K562 (cell line): ENCODE data around the gene CTNNA3. TPM values are rescaled to one million over a fixed set of nuclear protein-coding genes. Genes with fewer than 3 reads are reported as not detected.

Experiments used
- ATAC-seq: fragments of 200-7000 bp; cut with Tn5 transposase; 3 replicates; pipeline ENCODE4 v1.9.1; 2020; ENCODE audit warnings: moderate library complexity
- BruUV-seq: library from RNA; stranded (reverse); fragments of 400-500 nt; replicated peaks from 2 replicates; lab custom pipeline; 2021; lab: Mats Ljungman, UMichigan
- CTCF ChIA-PET: fragments of 300-600 bp; formaldehyde crosslinking; extraction: SDS; loops from one replicate; lab custom pipeline; 2021; ENCODE audit warnings: low intra/inter-chr PET ratio; lab: Yijun Ruan, JAX
- POLR2A ChIA-PET: fragments of 300-600, 350-650 bp; sonication (Branson Sonifier 250); formaldehyde crosslinking; extraction: SDS; loops from one replicate; lab custom pipeline; 2021; ENCODE audit warnings: antibody characterized with exemption, inconsistent platforms; lab: Yijun Ruan, JAX
- DNase-seq, 4 experiments: peaks; one replicate each; pipeline versions ENCODE4 v3.0.0 to v3.0.0-alpha.2; 2011 to 2018; ENCODE audit warnings: low spot score in 3 of 4, mixed read lengths in 3 of 4; ENCODE audit errors: extremely low read depth in 1 of 4
- FAIRE-seq: peaks from 2 replicates; lab custom pipeline; 2011; peaks lifted over from hg19 to GRCh38; lab: Jason Lieb, UNC
- H2AFZ ChIP-seq: 2 replicates; pipeline ENCODE4 v1.6.0; 2011; ENCODE audit warnings: low read depth, low read length, control low read depth, inconsistent platforms
- H3K27ac ChIP-seq: fragments of 200-600 bp; 3 replicates; pipeline ENCODE4 v1.8.0; 2011; ENCODE audit warnings: low read depth, mild to moderate bottlenecking, control low read depth, inconsistent platforms, low read length, moderate library complexity, mixed read lengths; ENCODE audit errors: extremely low read depth
- H3K27me3 ChIP-seq, 2 experiments: fragments of 300-600 bp in 1 of 2; 2 replicates in 1 of 2; 3 replicates in 1 of 2; pipeline versions ENCODE4 v1.6.0 to v1.8.0; 2011; ENCODE audit warnings: inconsistent platforms in 2 of 2, low read length in 2 of 2, mild to moderate bottlenecking in 1 of 2, mixed read lengths in 1 of 2, moderate library complexity in 1 of 2; ENCODE audit not compliant: control insufficient read depth in 2 of 2, insufficient read depth in 2 of 2
- H3K36me3 ChIP-seq: fragments of 300-600 bp; 3 replicates; pipeline ENCODE4 v1.8.0; 2011; ENCODE audit warnings: mild to moderate bottlenecking, low read length, inconsistent platforms; ENCODE audit not compliant: control insufficient read depth, insufficient read depth
- H3K4me1 ChIP-seq, 2 experiments: fragments of 200-600 bp in 1 of 2; replicated peaks in 1 of 2; 2 replicates in 1 of 2; 3 replicates in 1 of 2; pipeline versions ENCODE4 v1.5.1 to v1.8.0; 2011; ENCODE audit warnings: inconsistent platforms in 2 of 2, low read length in 2 of 2, mild to moderate bottlenecking in 1 of 2, mixed read lengths in 1 of 2, moderate library complexity in 1 of 2; ENCODE audit not compliant: control insufficient read depth in 2 of 2, insufficient read depth in 2 of 2
- H3K4me2 ChIP-seq: 2 replicates; pipeline ENCODE4 v1.6.1; 2011; ENCODE audit warnings: low read length, control low read depth, inconsistent platforms, mixed read lengths; ENCODE audit not compliant: insufficient read depth
- H3K4me3 ChIP-seq: fragments of 200-600 bp; sonication (generic), shearing (Covaris generic); 2 replicates; pipeline ENCODE4 v1.5.1; 2016; ENCODE audit warnings: control low read depth, inconsistent platforms
- H3K79me2 ChIP-seq: fragments of 200-600 bp; 3 replicates; pipeline ENCODE4 v1.8.0; 2011; ENCODE audit warnings: low read length, inconsistent platforms; ENCODE audit not compliant: control insufficient read depth, insufficient read depth
- H3K9ac ChIP-seq, 2 experiments: 2 replicates each; pipeline versions ENCODE4 v1.6.0 to v1.6.1; 2011; ENCODE audit warnings: low read depth in 2 of 2, low read length in 2 of 2, control low read depth in 1 of 2, inconsistent platforms in 1 of 2, mild to moderate bottlenecking in 1 of 2, mixed read lengths in 1 of 2; ENCODE audit not compliant: insufficient read depth in 1 of 2
- H3K9me1 ChIP-seq: one replicate; pipeline ENCODE4 v1.6.0; 2011; ENCODE audit warnings: inconsistent platforms, mild to moderate bottlenecking, low read length, moderate library complexity; ENCODE audit not compliant: control insufficient read depth, insufficient read depth
- H3K9me3 ChIP-seq: replicated peaks from 2 replicates; pipeline ENCODE4 v1.5.1; 2011; ENCODE audit warnings: low read depth, low read length, inconsistent platforms; ENCODE audit not compliant: control insufficient read depth, insufficient read depth
- H4K20me1 ChIP-seq: replicated peaks from 2 replicates; pipeline ENCODE4 v1.6.1; 2011; ENCODE audit warnings: low read length, inconsistent platforms, mixed read lengths; ENCODE audit not compliant: control insufficient read depth, insufficient read depth
- DNMT1 ChIP-seq: fragments of 450-650 bp; IDR thresholded peaks from 2 replicates; pipeline ENCODE4 v1.6.1; 2016; ENCODE audit warnings: antibody characterized with exemption, mild to moderate bottlenecking
- FOXJ2 ChIP-seq: fragments of 200-800 bp; sonication (Bioruptor generic); IDR thresholded peaks from 2 replicates; pipeline ENCODE4 v1.6.1; 2016; ENCODE audit warnings: missing genetic modification characterization, missing compliant biosample characterization
- HOXB6 ChIP-seq: fragments of 250-450 bp; sonication (Bioruptor Pico); IDR thresholded peaks from 2 replicates; pipeline ENCODE4 v1.5.1; 2022; ENCODE audit warnings: mild to moderate bottlenecking, borderline replicate concordance
- MAFG ChIP-seq: fragments of 450-650 bp; conservative IDR thresholded peaks from 2 replicates; pipeline ENCODE4 v1.6.1; 2016; ENCODE audit warnings: missing genetic modification characterization, missing compliant biosample characterization
- MAFK ChIP-seq: IDR thresholded peaks from 2 replicates; pipeline ENCODE4 v1.6.1; 2011; ENCODE audit warnings: low read length, improper control_type of control experiment
- MEF2A ChIP-seq: IDR thresholded peaks from 2 replicates; pipeline ENCODE4 v1.6.1; 2011; ENCODE audit warnings: low read depth, mild to moderate bottlenecking, low read length, moderate library complexity; ENCODE audit not compliant: control insufficient read depth
- TEAD1 ChIP-seq, 2 experiments: fragments of 450-650 bp in 1 of 2; sonication (generic) in 1 of 2; formaldehyde crosslinking; IDR thresholded peaks; 2 replicates each; pipeline versions ENCODE4 v1.4.0 to v1.8.0; 2020 to 2022; ENCODE audit warnings: mild to moderate bottlenecking in 2 of 2, missing genetic modification reagents in 1 of 2
- ZNF316 ChIP-seq: fragments of 450-650 bp; IDR thresholded peaks from 2 replicates; pipeline ENCODE4 v1.6.1; 2016
- ZNF644 ChIP-seq: fragments of 200-800 bp; sonication (Bioruptor generic); IDR thresholded peaks from 2 replicates; pipeline ENCODE4 v1.6.1; 2016; ENCODE audit warnings: low read depth, missing genetic modification characterization, missing compliant biosample characterization
- ZNF79 ChIP-seq: fragments of 250-450 bp; sonication (Bioruptor Pico); IDR thresholded peaks from 2 replicates; pipeline ENCODE4 v1.4.0; 2020; ENCODE audit warnings: low read depth, mild to moderate bottlenecking, moderate library complexity
- WGBS: fragments of 100-300 bp; shearing (Covaris generic); methylation state at CpG from one replicate; pipeline ENCODE4 v1.1.6; 2016; ENCODE audit warnings: low coverage, mixed read lengths; ENCODE audit not compliant: insufficient coverage; ENCODE audit errors: missing lambda C conversion rate; 5-methylcytosine and 5-hydroxymethylcytosine counted together
- in situ Hi-C: fragments of 300-500 bp; cut with MboI; formaldehyde crosslinking; loops from 4 replicates; pipeline ENCODE4 v1.15.0; 2018; ENCODE audit warnings: inconsistent platforms, mixed read lengths
- intact Hi-C: fragments of 100-400 bp; cut with micrococcal nuclease; formaldehyde crosslinking; loops from 2 replicates; pipeline ENCODE4 v1.14.2; 2022
- polyA plus RNA-seq, 8 experiments: library from polyadenylated mRNA; depleted of rRNA in 4 of 8; stranded (reverse) in 5 of 8; unstranded in 3 of 8; fragments of >200 nt; fragmentation: Nextera tagmentation in 2 of 8; fragmentation: Illumina TruSeq in 1 of 8; extraction: Ambion mirVana in 2 of 8; extraction: Trizol in 1 of 8; gene quantifications; 2 replicates each; pipeline versions ENCODE4 v1.2.1 to v1.2.3, GENCODE V29; 2011 to 2014; ENCODE audit warnings: inconsistent platforms in 1 of 8, missing spikeins in 1 of 8
- total RNA-seq, 7 experiments: library from RNA; depleted of rRNA in 6 of 7; stranded (reverse); fragments of >200 nt in 6 of 7; fragmentation: Illumina TruSeq in 2 of 7; extraction: Trizol in 2 of 7; gene quantifications; 2 replicates each; pipeline versions ENCODE4 v1.2.1 to v1.2.3, GENCODE V29; 2011 to 2021; ENCODE audit warnings: low replicate concordance in 1 of 7
- TF ChIP-seq, protein P1 (sequence below): IDR thresholded peaks from 3 replicates; pipeline ENCODE4 v1.6.1; 2011; ENCODE audit warnings: borderline replicate concordance, mild to moderate bottlenecking, moderate library complexity; ENCODE audit not compliant: insufficient read length; ENCODE audit errors: extremely low read depth

The CTNNA3 gene
- total and polyA plus RNA-seq, 9 of the 15 experiments (the other 6 are each of a cell fraction or from before 2014, with no cell fraction given), result 0.04 TPM; not detected in 8

GRCh38 chr10:66916030-66916429 lies 780.0 kb downstream of the CTNNA3 start (continued):
- TF ChIP-seq ZNF644 (no peak), HOXB6 (CRISPR knock-in tag) (no peak), MEF2A (no peak), DNMT1 (no peak), ZNF79 (CRISPR knock-in tag) (no peak), TEAD1 (CRISPR knock-in tag; IDR thresholded peaks at IDR 0.05) (no peak)
- TF ChIP-seq, protein P1, sequence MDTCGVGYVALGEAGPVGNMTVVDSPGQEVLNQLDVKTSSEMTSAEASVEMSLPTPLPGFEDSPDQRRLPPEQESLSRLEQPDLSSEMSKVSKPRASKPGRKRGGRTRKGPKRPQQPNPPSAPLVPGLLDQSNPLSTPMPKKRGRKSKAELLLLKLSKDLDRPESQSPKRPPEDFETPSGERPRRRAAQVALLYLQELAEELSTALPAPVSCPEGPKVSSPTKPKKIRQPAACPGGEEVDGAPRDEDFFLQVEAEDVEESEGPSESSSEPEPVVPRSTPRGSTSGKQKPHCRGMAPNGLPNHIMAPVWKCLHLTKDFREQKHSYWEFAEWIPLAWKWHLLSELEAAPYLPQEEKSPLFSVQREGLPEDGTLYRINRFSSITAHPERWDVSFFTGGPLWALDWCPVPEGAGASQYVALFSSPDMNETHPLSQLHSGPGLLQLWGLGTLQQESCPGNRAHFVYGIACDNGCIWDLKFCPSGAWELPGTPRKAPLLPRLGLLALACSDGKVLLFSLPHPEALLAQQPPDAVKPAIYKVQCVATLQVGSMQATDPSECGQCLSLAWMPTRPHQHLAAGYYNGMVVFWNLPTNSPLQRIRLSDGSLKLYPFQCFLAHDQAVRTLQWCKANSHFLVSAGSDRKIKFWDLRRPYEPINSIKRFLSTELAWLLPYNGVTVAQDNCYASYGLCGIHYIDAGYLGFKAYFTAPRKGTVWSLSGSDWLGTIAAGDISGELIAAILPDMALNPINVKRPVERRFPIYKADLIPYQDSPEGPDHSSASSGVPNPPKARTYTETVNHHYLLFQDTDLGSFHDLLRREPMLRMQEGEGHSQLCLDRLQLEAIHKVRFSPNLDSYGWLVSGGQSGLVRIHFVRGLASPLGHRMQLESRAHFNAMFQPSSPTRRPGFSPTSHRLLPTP, result no peak

- DNase-seq (no peak), ATAC-seq (no peak), FAIRE-seq (no peak)
- no peaks in the 10 kb centered on the region for H4K20me1 ChIP-seq
- H3K9ac ChIP-seq, result no peak overlapping the region
- in situ Hi-C loops (no loop called here), intact Hi-C loops (no loop called here)
- no peaks in the 10 kb centered on the region for H3K79me2 ChIP-seq
- ChIA-PET POLR2A (no interaction called here), CTCF (no interaction called here)
- no peaks in the 10 kb centered on the region for H3K27me3 ChIP-seq
- BruUV-seq, result no TSS peak
- no peak overlapping the region for H3K4me2 ChIP-seq
- 0% methylated on average over 5 of the region's 5 CpGs for WGBS
- H3K4me1 ChIP-seq, result no peaks in the 10 kb centered on the region
- no peak overlapping the region for H2AFZ ChIP-seq
- H3K27ac ChIP-seq, result no peak overlapping the region
- H3K36me3 ChIP-seq, result no peaks in the 10 kb centered on the region
- no peaks in the 10 kb centered on the region for H3K9me3 ChIP-seq
- no peaks in the 10 kb centered on the region for H3K9me1 ChIP-seq
- no peak overlapping the region for H3K4me3 ChIP-seq
- TF ChIP-seq FOXJ2 (no peak), MAFG (tag) (peak; percentile 34), MAFK (peak; percentile 21; the same call in 1 of the 2 replicates), ZNF316 (0 out of 2 replicates have a peak, but pooled peaks have one; percentile 25)
Measured at GRCh38 chr10:66910671-66911070, 785.3 kb downstream of the CTNNA3 start.
